ENCODE results near the gene PRR35. TPM values are rescaled to one million over a fixed set of nuclear protein-coding genes. Genes with fewer than 3 reads are reported as not detected.
A peak's percentile ranks its signal among the peaks of the same experiment; 100 is the strongest.

Gene PRR35
- total RNA-seq, 1 donor from 2014 or later: not detected

- TF ChIP-seq POLR2AphosphoS5 (IDR thresholded peaks at IDR 0.05; ENCODE audit: insufficient read depth in 1 of 2, low read depth in 1 of 2): no peak
- no peak for TF ChIP-seq POLR2A (IDR thresholded peaks at IDR 0.05)
- TF ChIP-seq, protein P1, sequence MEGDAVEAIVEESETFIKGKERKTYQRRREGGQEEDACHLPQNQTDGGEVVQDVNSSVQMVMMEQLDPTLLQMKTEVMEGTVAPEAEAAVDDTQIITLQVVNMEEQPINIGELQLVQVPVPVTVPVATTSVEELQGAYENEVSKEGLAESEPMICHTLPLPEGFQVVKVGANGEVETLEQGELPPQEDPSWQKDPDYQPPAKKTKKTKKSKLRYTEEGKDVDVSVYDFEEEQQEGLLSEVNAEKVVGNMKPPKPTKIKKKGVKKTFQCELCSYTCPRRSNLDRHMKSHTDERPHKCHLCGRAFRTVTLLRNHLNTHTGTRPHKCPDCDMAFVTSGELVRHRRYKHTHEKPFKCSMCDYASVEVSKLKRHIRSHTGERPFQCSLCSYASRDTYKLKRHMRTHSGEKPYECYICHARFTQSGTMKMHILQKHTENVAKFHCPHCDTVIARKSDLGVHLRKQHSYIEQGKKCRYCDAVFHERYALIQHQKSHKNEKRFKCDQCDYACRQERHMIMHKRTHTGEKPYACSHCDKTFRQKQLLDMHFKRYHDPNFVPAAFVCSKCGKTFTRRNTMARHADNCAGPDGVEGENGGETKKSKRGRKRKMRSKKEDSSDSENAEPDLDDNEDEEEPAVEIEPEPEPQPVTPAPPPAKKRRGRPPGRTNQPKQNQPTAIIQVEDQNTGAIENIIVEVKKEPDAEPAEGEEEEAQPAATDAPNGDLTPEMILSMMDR (IDR thresholded peaks at IDR 0.05): no peak
- no peaks in the 10 kb centered on the region for H3K27me3 ChIP-seq
- peaks cover 20% of the 10 kb centered on the region for H3K4me1 ChIP-seq
- no peak overlapping the region for H3K4me3 ChIP-seq
- intact Hi-C loops (cut with DNase I): loop anchor here (2.0 kb wide), 1 partner anchor 514 kb away; the partner anchor contains the start of gene SSTR5
- no peaks in the 10 kb centered on the region for H3K9me3 ChIP-seq
- no peak for DNase-seq (ENCODE audit: extremely low spot score in 2 of 2)
- H3K36me3 ChIP-seq: peaks cover 0 to 5% of the 10 kb centered on the region in 2 donors
- no peak overlapping the region for H3K27ac ChIP-seq
These were observed 1.7 kb upstream of the PRR35 start for GRCh38 chr16:558298-559020.

DNA sequence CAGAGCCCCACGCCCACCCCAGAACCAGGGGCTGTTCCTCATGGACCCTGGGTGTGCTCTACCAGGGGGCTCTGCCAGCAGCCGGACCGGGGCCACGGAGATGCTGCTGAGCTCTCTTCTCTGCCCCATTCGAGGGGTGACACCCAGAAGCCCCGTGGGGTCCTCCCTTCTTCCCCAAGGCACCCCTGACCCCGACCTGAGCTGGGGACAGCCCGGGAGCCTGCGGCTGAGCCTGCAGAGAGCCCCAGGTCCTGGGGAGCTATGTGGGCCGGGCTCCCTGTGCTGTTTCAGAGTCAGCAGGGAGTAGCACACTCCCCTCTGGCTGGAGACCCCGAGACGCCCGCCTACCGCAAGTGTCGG lies 1.2 kb upstream of the PRR35 start:
- no peak for DNase-seq (ENCODE audit: extremely low spot score in 2 of 2)
- no peaks in the 10 kb centered on the region for H3K9me3 ChIP-seq
- H3K4me1 ChIP-seq: peaks cover 18% of the 10 kb centered on the region
- no peak overlapping the region for H3K4me3 ChIP-seq
- intact Hi-C loops (cut with DNase I): loop anchor here (2.0 kb wide), 1 partner anchor 514 kb away; the partner anchor contains the start of gene SSTR5
- H3K27ac ChIP-seq: no peak overlapping the region
- H3K36me3 ChIP-seq: no peaks in the 10 kb centered on the region
- H3K27me3 ChIP-seq: no peaks in the 10 kb centered on the region
- TF ChIP-seq POLR2AphosphoS5 (IDR thresholded peaks at IDR 0.05; ENCODE audit: insufficient read depth in 1 of 2, low read depth in 1 of 2) (no peak), POLR2A (IDR thresholded peaks at IDR 0.05) (no peak)
- TF ChIP-seq, protein P1 (IDR thresholded peaks at IDR 0.05): no peak

DNA sequence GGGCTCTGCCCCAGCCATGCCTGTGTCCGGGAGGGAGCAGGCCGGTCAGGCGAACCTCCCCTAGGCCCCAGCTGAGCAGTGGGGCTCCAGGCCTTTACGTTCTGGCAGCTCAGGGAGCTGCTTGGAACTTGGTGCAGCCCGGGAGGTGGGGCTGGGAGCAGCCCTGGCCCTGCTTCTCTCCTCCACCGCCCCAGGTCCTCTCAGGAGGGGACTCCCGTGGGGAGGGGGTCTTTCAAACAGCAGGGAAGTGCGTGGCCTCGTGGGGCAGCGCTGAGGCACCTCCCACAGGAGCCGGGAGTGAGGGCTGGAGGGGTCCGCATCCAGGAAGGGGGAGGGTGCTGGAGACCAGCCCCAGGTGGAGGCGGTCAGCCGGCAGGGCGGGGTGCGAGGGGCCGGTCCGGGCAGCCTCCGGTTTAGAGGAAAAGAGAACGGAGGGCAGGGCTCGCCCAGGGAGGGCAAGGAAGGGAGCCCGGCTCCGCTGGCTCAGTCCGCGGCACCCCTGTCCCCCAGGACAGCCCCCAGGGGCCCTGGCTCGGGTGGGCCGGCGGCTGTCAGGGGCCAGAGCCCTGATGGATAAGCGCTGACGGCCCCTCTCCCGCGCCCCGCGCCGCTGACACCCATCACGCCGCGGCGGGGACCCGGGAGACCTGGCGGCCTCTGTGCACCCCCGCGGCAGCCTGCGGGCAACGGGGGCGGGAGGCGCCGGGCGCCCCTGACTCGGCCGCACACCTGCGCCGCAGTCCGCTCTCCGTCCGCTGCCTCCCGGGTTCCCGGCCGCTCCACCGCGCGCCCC lies 587 bp upstream of the PRR35 start:
- Histone ChIP-seq H3K4me1 (peaks cover 12% of the 10 kb centered on the region), H3K36me3 (no peaks in the 10 kb centered on the region), H3K9me3 (no peaks in the 10 kb centered on the region), H3K27me3 (no peaks in the 10 kb centered on the region), H3K4me3 (peak overlapping the region in 1 of 2 donors; percentile 4), H3K27ac (no peak overlapping the region)
- intact Hi-C loops (cut with DNase I): loop anchor here (2.0 kb wide), 1 partner anchor 513 kb away; the partner anchor contains the start of gene SSTR5
- TF ChIP-seq POLR2AphosphoS5 (IDR thresholded peaks at IDR 0.05; ENCODE audit: insufficient read depth in 1 of 2, low read depth in 1 of 2) (no peak), POLR2A (IDR thresholded peaks at IDR 0.05) (no peak)
- TF ChIP-seq, protein P1 (IDR thresholded peaks at IDR 0.05): no peak
- no peak for DNase-seq (ENCODE audit: extremely low spot score in 2 of 2)

GRCh38 chr16:560701-561412 lies 663 bp downstream of the PRR35 start:
- DNase-seq (ENCODE audit: extremely low spot score in 2 of 2): no peak
- Histone ChIP-seq H3K27me3 (no peaks in the 10 kb centered on the region), H3K4me1 (peaks cover 11% of the 10 kb centered on the region), H3K27ac (no peak overlapping the region), H3K36me3 (no peaks in the 10 kb centered on the region), H3K4me3 (peak overlapping the region in 1 of 2 donors; percentile 38), H3K9me3 (no peaks in the 10 kb centered on the region)
- no peak for TF ChIP-seq POLR2AphosphoS5 (IDR thresholded peaks at IDR 0.05; ENCODE audit: insufficient read depth in 1 of 2, low read depth in 1 of 2)
- TF ChIP-seq POLR2A (IDR thresholded peaks at IDR 0.05): no peak
- TF ChIP-seq, protein P1 (IDR thresholded peaks at IDR 0.05): no peak
- intact Hi-C loops (cut with DNase I): no loop called here
